PFSK-1 (cell line): ENCODE data around the gene CCNB1.

Source experiments
- FOXP2 ChIP-seq: optimal IDR thresholded peaks from 2 replicates; pipeline ENCODE3; 2011; ENCODE audit warnings: borderline replicate concordance, control low read depth, inconsistent platforms; ENCODE audit not compliant: insufficient read depth; ENCODE audit errors: extremely low read length, extremely low read depth
- POLR2AphosphoS5 ChIP-seq: IDR thresholded peaks from 2 replicates; pipeline ENCODE4 v1.6.1; 2012; ENCODE audit warnings: low read depth, mild to moderate bottlenecking, control low read depth, low read length, moderate library complexity
- SIN3A ChIP-seq: IDR thresholded peaks from 2 replicates; pipeline ENCODE4 v1.6.1; 2012; ENCODE audit warnings: mild to moderate bottlenecking, low read length, moderate library complexity, borderline replicate concordance; ENCODE audit not compliant: insufficient read depth
- TAF1 ChIP-seq: IDR thresholded peaks from 2 replicates; pipeline ENCODE4 v1.6.1; 2012; ENCODE audit warnings: low read length, control low read depth, borderline replicate concordance; ENCODE audit not compliant: insufficient read depth
- TF ChIP-seq, protein P1 (sequence below), 2 experiments: IDR thresholded peaks; 2 replicates each; pipeline versions ENCODE4 v1.6.1 to v1.8.0; 2011 to 2012; ENCODE audit warnings: low read depth in 2 of 2, low read length in 2 of 2, control low read depth in 1 of 2, inconsistent platforms in 1 of 2, mild to moderate bottlenecking in 1 of 2, moderate library complexity in 1 of 2; ENCODE audit not compliant: insufficient read depth in 1 of 2

Gene CCNB1

GRCh38 chr5:69217548-69218526 is 50.9 kb downstream of the CCNB1 start:
- peak; percentile 78; the same call in 1 of the 2 replicates for TF ChIP-seq POLR2AphosphoS5
- TF ChIP-seq TAF1 = no peak; the same call in 1 of the 2 replicates
- TF ChIP-seq SIN3A = 0 out of 2 replicates have a peak, but pooled peaks have one; percentile 20
- TF ChIP-seq, protein P1, sequence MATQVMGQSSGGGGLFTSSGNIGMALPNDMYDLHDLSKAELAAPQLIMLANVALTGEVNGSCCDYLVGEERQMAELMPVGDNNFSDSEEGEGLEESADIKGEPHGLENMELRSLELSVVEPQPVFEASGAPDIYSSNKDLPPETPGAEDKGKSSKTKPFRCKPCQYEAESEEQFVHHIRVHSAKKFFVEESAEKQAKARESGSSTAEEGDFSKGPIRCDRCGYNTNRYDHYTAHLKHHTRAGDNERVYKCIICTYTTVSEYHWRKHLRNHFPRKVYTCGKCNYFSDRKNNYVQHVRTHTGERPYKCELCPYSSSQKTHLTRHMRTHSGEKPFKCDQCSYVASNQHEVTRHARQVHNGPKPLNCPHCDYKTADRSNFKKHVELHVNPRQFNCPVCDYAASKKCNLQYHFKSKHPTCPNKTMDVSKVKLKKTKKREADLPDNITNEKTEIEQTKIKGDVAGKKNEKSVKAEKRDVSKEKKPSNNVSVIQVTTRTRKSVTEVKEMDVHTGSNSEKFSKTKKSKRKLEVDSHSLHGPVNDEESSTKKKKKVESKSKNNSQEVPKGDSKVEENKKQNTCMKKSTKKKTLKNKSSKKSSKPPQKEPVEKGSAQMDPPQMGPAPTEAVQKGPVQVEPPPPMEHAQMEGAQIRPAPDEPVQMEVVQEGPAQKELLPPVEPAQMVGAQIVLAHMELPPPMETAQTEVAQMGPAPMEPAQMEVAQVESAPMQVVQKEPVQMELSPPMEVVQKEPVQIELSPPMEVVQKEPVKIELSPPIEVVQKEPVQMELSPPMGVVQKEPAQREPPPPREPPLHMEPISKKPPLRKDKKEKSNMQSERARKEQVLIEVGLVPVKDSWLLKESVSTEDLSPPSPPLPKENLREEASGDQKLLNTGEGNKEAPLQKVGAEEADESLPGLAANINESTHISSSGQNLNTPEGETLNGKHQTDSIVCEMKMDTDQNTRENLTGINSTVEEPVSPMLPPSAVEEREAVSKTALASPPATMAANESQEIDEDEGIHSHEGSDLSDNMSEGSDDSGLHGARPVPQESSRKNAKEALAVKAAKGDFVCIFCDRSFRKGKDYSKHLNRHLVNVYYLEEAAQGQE (IDR thresholded peaks at IDR 0.05; ENCODE audit: insufficient read depth in 1 of 2, low read depth in 2 of 2, low read length in 2 of 2) = no peak
- no peak for TF ChIP-seq FOXP2

DNA sequence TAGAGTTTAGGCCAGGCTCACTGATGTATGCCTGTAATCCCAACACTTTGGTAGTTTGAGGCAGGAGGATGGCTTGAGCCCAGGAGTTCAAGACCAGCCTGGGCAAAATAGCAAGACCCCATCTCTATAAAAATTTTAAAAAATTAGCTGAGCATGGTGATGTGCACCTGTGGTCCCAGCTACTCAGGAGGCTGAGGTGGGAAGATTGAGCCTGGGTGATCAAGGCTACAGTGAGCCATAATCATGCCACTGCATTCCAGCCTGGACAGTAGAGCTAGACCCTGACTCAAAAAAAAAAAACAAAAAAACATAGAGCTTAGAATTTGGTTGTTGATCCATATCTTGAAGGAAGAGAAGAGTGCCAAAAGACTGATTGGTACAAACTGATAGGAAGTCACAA is 53.0 kb downstream of the CCNB1 start:
- TF ChIP-seq, protein P1 (IDR thresholded peaks at IDR 0.05; ENCODE audit: insufficient read depth in 1 of 2, low read depth in 2 of 2, low read length in 2 of 2) = no peak
- no peak for TF ChIP-seq SIN3A
- TF ChIP-seq TAF1 = no peak
- TF ChIP-seq FOXP2 = no peak
- no peak for TF ChIP-seq POLR2AphosphoS5

GRCh38 chr5:69224520-69224919 is 57.6 kb downstream of the CCNB1 start:
- TF ChIP-seq SIN3A (no peak), FOXP2 (no peak), POLR2AphosphoS5 (no peak), TAF1 (no peak)
- TF ChIP-seq, protein P1 (IDR thresholded peaks at IDR 0.05; ENCODE audit: insufficient read depth in 1 of 2, low read depth in 2 of 2, low read length in 2 of 2) = no peak

GRCh38 chr5:69225860-69226259 is 58.9 kb downstream of the CCNB1 start:
- TF ChIP-seq FOXP2 (no peak), TAF1 (no peak), SIN3A (no peak), POLR2AphosphoS5 (no peak)
- TF ChIP-seq, protein P1 (IDR thresholded peaks at IDR 0.05; ENCODE audit: insufficient read depth in 1 of 2, low read depth in 2 of 2, low read length in 2 of 2) = no peak
